HG03135 (cell line): ENCODE measurements around the gene WDR35.
"Not testable (repeated sequence)": the region's sequence is repeated elsewhere in the genome, so short reads cannot be mapped to it uniquely, and the experiment has no call there.

Source experiments
- ATAC-seq: cut with Tn5 transposase; IDR thresholded peaks from one replicate; pipeline ENCODE4 v1.9.1; 2021; ENCODE audit warnings: mild to moderate bottlenecking, moderate library complexity; ENCODE audit not compliant: unreplicated experiment

Gene WDR35

DNA sequence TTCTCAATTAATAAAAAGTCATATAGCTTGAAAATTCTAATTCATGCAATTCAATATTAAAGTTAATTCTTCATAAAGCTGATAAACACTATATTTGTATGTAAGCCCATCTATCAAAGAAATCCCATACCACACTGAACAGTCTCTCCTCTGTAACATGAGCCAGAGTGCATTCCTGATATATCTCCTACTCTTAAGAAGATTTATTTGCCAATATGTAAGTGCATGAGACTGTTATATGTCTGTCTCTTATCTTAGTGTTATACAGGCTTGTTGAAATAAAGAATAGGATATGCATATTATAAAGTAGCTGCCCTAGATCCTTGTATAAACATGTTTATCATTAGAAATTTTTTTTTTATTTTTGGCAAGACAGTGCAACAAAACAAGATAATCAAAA, 47.7 kb downstream of the WDR35 start:
- ATAC-seq, result no peak

DNA sequence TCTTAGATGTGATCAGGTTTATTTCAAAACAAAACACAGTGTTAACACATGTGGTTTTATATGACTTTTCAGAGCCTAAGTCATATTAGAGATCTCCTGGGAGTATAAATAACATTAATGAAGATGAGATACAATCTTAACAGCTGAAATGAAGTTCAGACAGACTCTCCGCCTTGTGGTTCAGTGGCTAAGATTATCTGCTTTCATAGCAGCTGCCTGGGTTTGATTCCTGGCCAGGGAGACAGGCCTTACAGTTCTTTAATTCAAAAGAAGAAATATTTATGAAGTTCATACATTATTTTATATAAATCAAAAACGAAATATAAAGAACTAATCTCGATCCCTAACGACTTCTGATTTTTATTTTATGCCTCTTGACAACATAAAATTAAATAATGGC, 52.9 kb downstream of the WDR35 start:
- no peak for ATAC-seq

- no peak for ATAC-seq
Observed at GRCh38 chr2:19936203-19936602, 53.7 kb downstream of the WDR35 start.

DNA sequence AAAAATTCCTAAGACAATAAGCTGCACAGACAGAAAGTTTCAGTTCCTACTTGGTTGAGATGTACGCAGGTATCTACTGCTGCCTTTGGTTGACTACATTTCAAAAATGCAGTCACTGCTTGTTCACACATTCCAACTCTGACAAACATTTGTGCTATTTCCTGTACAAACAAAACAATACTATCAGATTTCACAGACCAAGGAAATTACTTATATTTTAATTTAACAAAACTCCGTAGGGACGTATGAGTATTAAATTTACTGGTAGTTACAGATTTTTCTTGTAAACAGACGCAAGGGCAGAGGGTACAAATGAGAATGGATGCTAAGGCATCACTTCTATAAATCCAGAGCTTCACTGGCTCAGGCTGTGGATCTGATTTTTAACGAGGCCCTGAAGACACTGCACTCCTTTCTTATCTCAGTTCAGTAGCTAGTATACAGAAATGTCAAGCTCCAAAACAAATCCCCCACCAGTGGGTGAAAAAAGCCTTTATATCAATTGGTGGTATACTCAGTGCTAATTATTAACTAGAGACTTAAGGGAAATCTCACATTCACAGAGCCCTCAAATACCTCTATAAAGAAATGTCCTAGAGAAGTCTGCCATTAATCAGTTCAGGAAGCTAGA, 56.4 kb downstream of the WDR35 start:
- ATAC-seq, result no peak

GRCh38 chr2:19932928-19933327, 57.0 kb downstream of the WDR35 start:
- ATAC-seq, result no peak

DNA sequence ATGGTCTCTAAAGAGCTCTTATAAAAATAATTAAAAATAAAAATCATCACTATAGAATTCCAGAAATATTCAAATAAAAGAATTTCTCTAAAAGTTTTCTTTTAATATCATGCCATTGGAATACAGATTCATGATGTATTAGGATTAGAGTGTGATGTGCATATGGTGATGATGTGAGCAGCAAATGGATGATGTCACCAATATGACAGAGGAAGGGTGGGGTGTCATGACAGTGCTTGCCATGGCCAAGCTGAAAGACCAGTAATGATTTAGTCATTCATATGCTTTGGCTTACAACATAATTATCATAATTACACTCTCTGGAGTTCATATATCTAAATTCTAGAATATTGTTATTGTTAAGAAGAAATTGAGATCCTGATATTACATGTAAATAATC, 60.7 kb downstream of the WDR35 start:
- ATAC-seq, result no peak

GRCh38 chr2:19927816-19928215, 62.1 kb downstream of the WDR35 start:
- ATAC-seq, result not testable (repeated sequence)

DNA sequence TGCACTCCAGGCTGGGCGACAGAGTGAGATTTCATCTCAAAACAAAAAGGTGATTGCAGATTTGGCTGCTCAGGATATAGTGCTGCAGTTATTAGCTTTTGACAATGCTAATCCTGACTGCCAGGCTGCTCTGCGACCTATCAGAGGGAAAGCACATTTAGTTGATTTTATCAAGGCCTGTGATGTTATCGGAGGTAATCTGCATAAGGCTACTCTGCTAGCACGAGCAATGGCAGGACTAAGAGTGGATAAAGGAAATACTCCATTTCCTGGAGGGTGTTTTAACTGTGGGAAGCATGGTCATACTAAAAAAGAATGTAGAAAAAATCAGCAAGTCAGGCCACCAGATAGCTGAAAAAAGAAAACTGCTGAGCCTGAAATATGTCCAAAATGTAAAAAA, 65.4 kb downstream of the WDR35 start:
- ATAC-seq, result not testable (repeated sequence)

DNA sequence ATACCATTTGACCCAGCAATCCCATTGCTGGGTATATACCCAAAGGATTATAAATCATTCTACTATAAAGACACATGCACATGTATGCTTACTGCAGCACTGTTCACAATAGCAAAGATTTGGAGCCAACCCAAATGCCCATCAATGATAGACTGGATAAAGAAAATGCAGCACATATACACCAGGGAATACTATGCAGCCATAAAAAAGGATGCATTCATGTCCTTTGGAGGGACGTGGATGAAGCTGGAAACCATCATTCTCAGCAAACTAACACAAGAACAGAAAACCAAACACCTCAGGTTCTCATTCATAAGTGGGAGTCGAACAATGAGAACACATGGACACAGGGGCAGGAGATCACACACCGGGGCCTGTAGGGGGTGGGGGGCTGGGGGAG, 67.7 kb downstream of the WDR35 start:
- not testable (repeated sequence) for ATAC-seq

- no peak for ATAC-seq
Observed at GRCh38 chr2:19916385-19916950, 73.4 kb downstream of the WDR35 start.

GRCh38 chr2:19914266-19914975, 75.5 kb downstream of the WDR35 start:
- no peak for ATAC-seq

DNA sequence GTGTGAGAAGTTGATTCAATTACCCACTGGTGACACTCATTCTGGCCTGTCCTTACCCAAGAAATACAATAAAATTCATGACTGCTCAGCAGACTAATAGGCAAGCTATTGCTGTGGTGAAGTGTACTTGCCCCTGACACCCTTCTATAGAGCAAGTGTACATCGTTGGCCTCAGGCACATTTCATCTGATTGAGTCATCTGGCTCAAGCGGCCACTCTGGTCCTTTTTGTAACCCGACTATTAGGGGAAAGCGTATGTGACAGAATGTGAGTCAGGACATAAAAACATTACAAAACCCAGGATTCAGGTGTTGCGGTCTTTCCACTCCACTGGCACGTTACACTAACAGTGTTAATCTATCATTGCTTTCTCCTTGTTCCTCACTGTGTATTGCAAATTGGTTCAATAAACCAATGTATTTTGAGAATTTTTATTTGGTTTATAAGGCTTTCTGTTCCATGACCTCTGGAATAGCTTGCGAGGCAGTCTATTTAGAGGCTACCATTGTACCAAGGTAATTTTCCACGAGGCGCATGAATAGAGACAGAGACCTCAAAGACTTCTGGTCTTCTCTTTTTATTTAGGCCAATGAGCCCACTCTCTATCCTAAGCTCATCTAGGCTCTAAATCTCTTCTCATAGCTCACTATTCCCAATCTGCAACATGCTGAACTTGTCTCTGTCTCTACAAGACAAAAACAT, 77.9 kb downstream of the WDR35 start:
- no peak for ATAC-seq

- no peak for ATAC-seq
Observed at GRCh38 chr2:19902216-19902740, 87.6 kb downstream of the WDR35 start.

DNA sequence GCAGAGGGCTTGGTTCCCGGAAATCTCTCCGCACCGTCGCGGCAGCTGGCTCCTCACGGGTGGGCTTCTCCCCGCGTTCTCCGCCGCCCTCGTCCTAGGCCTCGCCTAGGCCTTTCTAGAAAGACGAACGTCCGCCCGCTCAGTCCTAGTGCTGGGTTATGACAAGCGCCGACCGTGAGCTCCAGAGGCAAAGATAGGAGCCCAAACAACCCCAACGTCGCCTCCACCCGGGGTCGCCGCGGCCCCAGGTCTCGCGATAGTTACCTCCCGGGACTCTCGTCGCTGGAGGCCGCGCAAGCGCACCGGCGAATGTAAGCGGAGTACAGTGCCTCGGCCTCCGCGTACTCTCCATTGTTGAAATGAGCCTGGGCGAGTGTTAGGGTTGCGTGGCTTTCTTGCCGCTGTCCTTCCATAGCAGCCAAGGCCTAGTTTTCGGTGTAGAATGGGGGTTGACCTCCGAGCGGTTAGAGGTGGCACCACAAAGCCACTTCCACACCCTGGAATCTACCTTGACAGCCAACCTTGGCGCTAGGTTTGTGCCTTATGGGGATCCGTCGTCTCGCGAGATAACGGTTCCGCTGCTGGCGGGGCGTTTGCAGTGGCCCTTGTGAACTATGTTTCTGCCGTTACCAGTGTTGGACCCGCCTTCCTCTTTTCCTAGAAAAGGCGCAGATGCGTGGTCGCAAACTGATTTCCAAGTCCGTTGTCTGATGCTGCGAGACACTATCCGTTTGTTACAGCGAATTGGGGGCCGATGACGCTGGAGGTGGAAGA, 88.3 kb downstream of the WDR35 start, which contains the start of gene TTC32:
Gene TTC32 (minus strand): TSS at position 542 of the 774 bp plus-strand sequence. CDS start 129 bp downstream, at position 413.
- peak; percentile 90 for ATAC-seq

DNA sequence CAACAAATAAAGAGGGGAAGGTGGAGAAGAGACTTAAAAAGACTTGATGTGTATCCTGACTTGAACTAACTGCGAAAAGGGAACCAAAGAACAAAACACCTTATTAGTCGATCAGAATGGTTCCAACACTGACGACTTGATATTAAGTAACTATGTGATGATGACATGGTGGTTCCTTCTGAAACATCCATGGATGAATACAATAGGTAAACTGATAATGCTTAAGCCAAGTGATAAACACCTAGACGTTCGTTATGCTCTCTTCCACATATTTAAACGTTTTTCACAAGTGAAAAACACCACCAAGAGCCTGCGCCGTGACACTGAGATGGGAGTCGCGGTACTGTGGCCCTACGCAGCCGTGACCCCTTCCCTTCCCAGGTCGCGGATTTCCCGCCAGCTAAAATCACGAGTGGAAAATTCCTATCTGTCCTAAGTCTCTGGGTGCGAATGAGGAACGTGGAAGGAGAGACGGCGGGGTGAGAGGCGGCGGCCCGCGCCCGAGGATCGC, 88.9 kb downstream of the WDR35 start:
- ATAC-seq, result peak; percentile 7

GRCh38 chr2:19899985-19900930, 89.6 kb downstream of the WDR35 start:
- no peak for ATAC-seq

- no peak for ATAC-seq
Observed at GRCh38 chr2:19898592-19899329, 91.1 kb downstream of the WDR35 start.

GRCh38 chr2:19897623-19898245, 92.2 kb downstream of the WDR35 start:
- no peak for ATAC-seq
